NCI-H774 (cell line): ENCODE data around the gene DMRT3.
A peak's percentile ranks its signal among the peaks of the same experiment; 100 is the strongest.

ENCODE experiments used
- DNase-seq: peaks from one replicate; lab custom pipeline; 2025; lab: John Stamatoyannopoulos, UW

Gene DMRT3

GRCh38 chr9:1002678-1003077, 26.2 kb downstream of the DMRT3 start:
- no peak for DNase-seq

GRCh38 chr9:1005043-1005667, 28.7 kb downstream of the DMRT3 start:
- DNase-seq: peak; percentile 54

- DNase-seq: no peak
These were observed 30.9 kb downstream of the DMRT3 start for GRCh38 chr9:1007312-1007711.

GRCh38 chr9:1008216-1008615, 31.8 kb downstream of the DMRT3 start:
- DNase-seq: no peak

- peak; percentile 70 for DNase-seq
These were observed 32.7 kb downstream of the DMRT3 start for GRCh38 chr9:1009101-1009707.

- no peak for DNase-seq
These were observed 36.6 kb downstream of the DMRT3 start for GRCh38 chr9:1013021-1013420.

- DNase-seq: no peak
These were observed 37.8 kb downstream of the DMRT3 start for GRCh38 chr9:1014225-1014624.

GRCh38 chr9:1014640-1015039, 38.2 kb downstream of the DMRT3 start:
- no peak for DNase-seq

- no peak for DNase-seq
These were observed 41.7 kb downstream of the DMRT3 start for GRCh38 chr9:1018121-1018520.

- no peak for DNase-seq
These were observed 47.7 kb downstream of the DMRT3 start for GRCh38 chr9:1024112-1024511.

- no peak for DNase-seq
These were observed 48.7 kb downstream of the DMRT3 start for GRCh38 chr9:1025131-1025530.

GRCh38 chr9:1026219-1026618, 49.8 kb downstream of the DMRT3 start:
- DNase-seq: no peak

- DNase-seq: no peak
These were observed 52.2 kb downstream of the DMRT3 start for GRCh38 chr9:1028501-1029190.

- DNase-seq: no peak
These were observed 55.6 kb downstream of the DMRT3 start for GRCh38 chr9:1031951-1032601.

- no peak for DNase-seq
These were observed 57.8 kb downstream of the DMRT3 start for GRCh38 chr9:1034271-1034670.

- no peak for DNase-seq
These were observed 63.1 kb downstream of the DMRT3 start for GRCh38 chr9:1039589-1039988.
